SK-N-SH (cell line): ENCODE results near the gene WIZ. TPM values are rescaled to one million over a fixed set of nuclear protein-coding genes. Genes with fewer than 3 reads are reported as not detected.

Source experiments
- CTCF ChIA-PET: fragments of 300-600, 350-600 bp; formaldehyde crosslinking; extraction: SDS; loops from one replicate; lab custom pipeline; 2021; lab: Yijun Ruan, JAX
- POLR2A ChIA-PET: fragments of 350-600 bp; sonication (Branson Sonifier 250); formaldehyde crosslinking; extraction: SDS; loops from one replicate; lab custom pipeline; 2020; ENCODE audit warnings: antibody characterized with exemption, inconsistent platforms; lab: Yijun Ruan, JAX
- DNase-seq: peaks from one replicate; pipeline ENCODE4 v3.0.0; 2012
- H2AFZ ChIP-seq: fragments of 200-600 bp; sonication (generic); 2 replicates; pipeline ENCODE4 v1.8.1; 2016; ENCODE audit warnings: antibody characterized with exemption, mild to moderate bottlenecking, low read depth
- H3F3A ChIP-seq: fragments of 200-600 bp; sonication (generic); replicated peaks from 2 replicates; pipeline ENCODE3; 2016; ENCODE audit warnings: antibody characterized with exemption, mild to moderate bottlenecking; ENCODE audit not compliant: insufficient read depth
- H3K27ac ChIP-seq, 2 experiments: fragments of 200-500 bp in 1 of 2; fragments of 200-600 bp in 1 of 2; sonication (Bioruptor generic) in 1 of 2; sonication (generic), shearing (Covaris generic) in 1 of 2; 2 replicates each; pipeline versions ENCODE4 v1.5.1 to v1.6.1; 2014 to 2016; ENCODE audit warnings: low read depth in 2 of 2, inconsistent platforms in 1 of 2, low read length in 1 of 2, mild to moderate bottlenecking in 1 of 2, mixed read lengths in 1 of 2
- H3K27me3 ChIP-seq: fragments of 200-600 bp; sonication (generic), shearing (Covaris generic); 2 replicates; pipeline ENCODE4 v1.6.1; 2016; ENCODE audit warnings: mixed run types; ENCODE audit not compliant: insufficient read depth
- H3K36me3 ChIP-seq, 2 experiments: fragments of 200-500 bp in 1 of 2; fragments of 200-600 bp in 1 of 2; sonication (Bioruptor generic) in 1 of 2; sonication (generic) in 1 of 2; replicated peaks in 1 of 2; 2 replicates each; pipeline versions ENCODE3 to v1.5.1; 2014 to 2016; ENCODE audit warnings: low read length in 1 of 2, mild to moderate bottlenecking in 1 of 2; ENCODE audit not compliant: insufficient read depth in 2 of 2, control insufficient read depth in 1 of 2
- H3K4me1 ChIP-seq, 2 experiments: fragments of 200-500 bp in 1 of 2; fragments of 200-600 bp in 1 of 2; sonication (Bioruptor generic) in 1 of 2; sonication (generic), shearing (Covaris generic) in 1 of 2; 2 replicates each; pipeline versions ENCODE4 v1.5.1 to v1.6.1; 2014 to 2016; ENCODE audit warnings: low read depth in 1 of 2, low read length in 1 of 2, mixed run types in 1 of 2; ENCODE audit not compliant: insufficient read depth in 2 of 2, control insufficient read depth in 1 of 2
- H3K4me2 ChIP-seq: fragments of 200-600 bp; sonication (generic), shearing (Covaris generic); 2 replicates; pipeline ENCODE4 v1.6.1; 2017; ENCODE audit warnings: mixed run types
- H3K4me3 ChIP-seq, 2 experiments: fragments of 200-500 bp in 1 of 2; fragments of 200-600 bp in 1 of 2; sonication (Bioruptor generic) in 1 of 2; sonication (generic), shearing (Covaris generic) in 1 of 2; 2 replicates each; pipeline versions ENCODE4 v1.5.1 to v1.8.1; 2014 to 2016; ENCODE audit warnings: low read depth in 2 of 2, inconsistent platforms in 1 of 2, low read length in 1 of 2, mild to moderate bottlenecking in 1 of 2, mixed read lengths in 1 of 2, moderate library complexity in 1 of 2
- H3K79me2 ChIP-seq: fragments of 200-600 bp; sonication (generic); 2 replicates; pipeline ENCODE4 v1.8.1; 2017; ENCODE audit warnings: mild to moderate bottlenecking; ENCODE audit not compliant: insufficient read depth
- H3K9ac ChIP-seq: fragments of 200-600 bp; sonication (generic); 2 replicates; pipeline ENCODE4 v1.6.1; 2017; ENCODE audit warnings: mixed run types
- H3K9me2 ChIP-seq: fragments of 200-600 bp; sonication (generic); 2 replicates; pipeline ENCODE4 v1.6.1; 2017; ENCODE audit warnings: mixed run types
- H3K9me3 ChIP-seq: fragments of 200-600 bp; sonication (generic); 2 replicates; pipeline ENCODE4 v1.6.1; 2017; ENCODE audit warnings: mixed run types, mild to moderate bottlenecking, moderate library complexity
- H4K20me1 ChIP-seq: fragments of 200-600 bp; sonication (generic); 2 replicates; pipeline ENCODE4 v1.6.1; 2017; ENCODE audit warnings: mild to moderate bottlenecking, mixed run types; ENCODE audit not compliant: insufficient read depth
- EZH2phosphoT487 ChIP-seq: fragments of 200-600 bp; sonication (generic); IDR thresholded peaks from 2 replicates; pipeline ENCODE4 v1.6.1; 2017; ENCODE audit warnings: low read depth, mixed run types, mild to moderate bottlenecking, antibody characterized with exemption, moderate library complexity, borderline replicate concordance
- FOSL2 ChIP-seq: IDR thresholded peaks from 2 replicates; pipeline ENCODE4 v1.4.0; 2012; ENCODE audit warnings: low read depth, mild to moderate bottlenecking, moderate library complexity, borderline replicate concordance
- FOXJ3 ChIP-seq: sonication (generic); formaldehyde crosslinking; IDR thresholded peaks from 2 replicates; pipeline ENCODE4 v1.5.1; 2020; ENCODE audit warnings: mild to moderate bottlenecking, missing genetic modification reagents
- GATA2 ChIP-seq: sonication (generic); formaldehyde crosslinking; IDR thresholded peaks from 2 replicates; pipeline ENCODE4 v1.5.0; 2020; ENCODE audit warnings: mild to moderate bottlenecking, missing genetic modification reagents
- MAX ChIP-seq: IDR thresholded peaks from 2 replicates; pipeline ENCODE4 v1.4.0; 2012; ENCODE audit warnings: low read depth
- MXI1 ChIP-seq: IDR thresholded peaks from 2 replicates; pipeline ENCODE4 v1.6.1; 2012; ENCODE audit warnings: mild to moderate bottlenecking, low read depth, low read length, improper control_type of control experiment
- POLR2AphosphoS5 ChIP-seq: IDR thresholded peaks from 2 replicates; pipeline ENCODE4 v1.6.1; 2012; ENCODE audit warnings: low read depth, low read length
- REST ChIP-seq: IDR thresholded peaks from 2 replicates; pipeline ENCODE4 v1.6.1; 2012; ENCODE audit warnings: mild to moderate bottlenecking, low read depth, low read length, moderate library complexity
- RFX5 ChIP-seq: IDR thresholded peaks from 2 replicates; pipeline ENCODE4 v1.6.1; 2012; ENCODE audit warnings: mild to moderate bottlenecking, improper control_type of control experiment, low read length
- RXRA ChIP-seq: IDR thresholded peaks from 2 replicates; pipeline ENCODE4 v1.4.0; 2012; ENCODE audit warnings: low read depth, mild to moderate bottlenecking, borderline replicate concordance
- SIN3A ChIP-seq: IDR thresholded peaks from 2 replicates; pipeline ENCODE4 v1.6.1; 2012; ENCODE audit warnings: low read depth, mild to moderate bottlenecking, low read length, moderate library complexity, borderline replicate concordance
- SMC3 ChIP-seq: IDR thresholded peaks from 2 replicates; pipeline ENCODE4 v1.6.1; 2012; ENCODE audit warnings: low read depth, low read length, improper control_type of control experiment
- TAF1 ChIP-seq: IDR thresholded peaks from 2 replicates; pipeline ENCODE4 v1.6.1; 2012; ENCODE audit warnings: low read depth, mild to moderate bottlenecking, low read length, moderate library complexity, borderline replicate concordance
- USF1 ChIP-seq: IDR thresholded peaks from 2 replicates; pipeline ENCODE4 v1.4.0; 2012; ENCODE audit warnings: low read depth, borderline replicate concordance
- YY1 ChIP-seq: IDR thresholded peaks from 2 replicates; pipeline ENCODE4 v1.4.0; 2012; ENCODE audit warnings: low read depth, mild to moderate bottlenecking
- ZBTB33 ChIP-seq: IDR thresholded peaks from 2 replicates; pipeline ENCODE4 v1.4.0; 2012; ENCODE audit warnings: low read depth, borderline replicate concordance
- WGBS: methylation state at CpG from one replicate; pipeline ENCODE4 v1.1.6; 2017; ENCODE audit warnings: low lambda C conversion rate; 5-methylcytosine and 5-hydroxymethylcytosine counted together
- polyA plus RNA-seq, 3 experiments: library from polyadenylated mRNA; depleted of rRNA; stranded (reverse); fragments of >200 nt; gene quantifications; 2 replicates each; pipeline ENCODE4 v1.2.3, GENCODE V29; 2012

Gene WIZ
- polyA plus RNA-seq, 1 of the 3 experiments (the other 2 are of a cell fraction): 15.5 TPM

- CTCF ChIA-PET: no interaction called here
- H3K36me3 ChIP-seq: no peaks in the 10 kb centered on the region
Measured at GRCh38 chr19:15471639-15472101, 21.9 kb upstream of the WIZ start.

More at GRCh38 chr19:15471639-15472101, 21.9 kb upstream of the WIZ start:
- Histone ChIP-seq H3K9ac (no peak overlapping the region), H3K9me2 (no peaks in the 10 kb centered on the region), H3K4me2 (no peak overlapping the region), H3K27me3 (peaks cover 30% of the 10 kb centered on the region), H3K9me3 (no peaks in the 10 kb centered on the region), H3K79me2 (no peaks in the 10 kb centered on the region), H3K4me3 (no peak overlapping the region), H3K4me1 (no peaks in the 10 kb centered on the region), H4K20me1 (no peaks in the 10 kb centered on the region), H2AFZ (no peak overlapping the region), H3K27ac (no peak overlapping the region), H3F3A (peaks cover 7% of the 10 kb centered on the region)
- 53% methylated on average over 30 of the region's 31 CpGs for WGBS
- POLR2A ChIA-PET: no interaction called here
- no peak for TF ChIP-seq USF1
- TF ChIP-seq MAX: no peak
- no peak for TF ChIP-seq RFX5
- TF ChIP-seq ZBTB33: no peak
- TF ChIP-seq SMC3: no peak
- no peak for TF ChIP-seq POLR2AphosphoS5
- TF ChIP-seq YY1: no peak
- TF ChIP-seq GATA2 (CRISPR knock-in tag): no peak
- TF ChIP-seq FOSL2: no peak
- no peak for TF ChIP-seq REST
- no peak for TF ChIP-seq MXI1
- no peak for TF ChIP-seq FOXJ3 (CRISPR knock-in tag)
- TF ChIP-seq TAF1: no peak
- no peak for TF ChIP-seq SIN3A
- no peak for TF ChIP-seq EZH2phosphoT487
- TF ChIP-seq RXRA: no peak
- DNase-seq: peak; percentile 12
